GM23338 (cell line): ENCODE measurements around the gene CABCOCO1.

Experiments used
- JUNB ChIP-seq: IDR thresholded peaks from one replicate; pipeline ENCODE4 v1.6.1; 2016; ENCODE audit warnings: antibody characterized with exemption; ENCODE audit not compliant: unreplicated experiment
- POLR2AphosphoS5 ChIP-seq: IDR thresholded peaks from 2 replicates; pipeline ENCODE4 v1.6.1; 2016; ENCODE audit warnings: antibody characterized with exemption, low read depth
- TF ChIP-seq, protein P1 (sequence below): IDR thresholded peaks from one replicate; pipeline ENCODE4 v1.6.1; 2018; ENCODE audit warnings: antibody characterized with exemption; ENCODE audit not compliant: unreplicated experiment
- TF ChIP-seq, protein P2 (sequence below), 2 experiments: fragments of 200-600 bp in 1 of 2; sonication (generic) in 1 of 2; conservative IDR thresholded peaks; 2 replicates each; pipeline versions ENCODE4 v1.5.1 to v1.6.1; 2016 to 2017; ENCODE audit warnings: antibody characterized with exemption in 2 of 2, low read depth in 2 of 2, mild to moderate bottlenecking in 2 of 2, moderate library complexity in 1 of 2

DNA sequence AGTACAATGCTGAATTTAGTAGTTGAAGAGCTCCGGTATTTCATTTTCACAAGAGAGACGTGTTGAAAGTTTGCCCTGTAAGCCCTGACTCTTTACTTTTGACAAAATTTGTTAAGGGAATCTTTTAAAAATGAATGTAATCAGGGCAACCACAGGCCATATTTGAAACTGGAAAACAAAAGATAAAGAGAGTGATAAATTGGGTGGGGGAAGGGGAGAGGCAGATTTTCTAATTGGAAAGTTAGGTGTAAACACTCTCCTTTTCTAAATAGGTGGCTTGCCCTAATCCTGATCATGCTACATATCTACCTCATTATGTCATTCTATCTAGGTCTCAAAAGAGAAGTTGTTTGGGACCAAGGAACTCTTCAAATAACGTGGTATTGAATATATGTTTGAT is 90.7 kb downstream of the CABCOCO1 start:
- TF ChIP-seq, protein P1, sequence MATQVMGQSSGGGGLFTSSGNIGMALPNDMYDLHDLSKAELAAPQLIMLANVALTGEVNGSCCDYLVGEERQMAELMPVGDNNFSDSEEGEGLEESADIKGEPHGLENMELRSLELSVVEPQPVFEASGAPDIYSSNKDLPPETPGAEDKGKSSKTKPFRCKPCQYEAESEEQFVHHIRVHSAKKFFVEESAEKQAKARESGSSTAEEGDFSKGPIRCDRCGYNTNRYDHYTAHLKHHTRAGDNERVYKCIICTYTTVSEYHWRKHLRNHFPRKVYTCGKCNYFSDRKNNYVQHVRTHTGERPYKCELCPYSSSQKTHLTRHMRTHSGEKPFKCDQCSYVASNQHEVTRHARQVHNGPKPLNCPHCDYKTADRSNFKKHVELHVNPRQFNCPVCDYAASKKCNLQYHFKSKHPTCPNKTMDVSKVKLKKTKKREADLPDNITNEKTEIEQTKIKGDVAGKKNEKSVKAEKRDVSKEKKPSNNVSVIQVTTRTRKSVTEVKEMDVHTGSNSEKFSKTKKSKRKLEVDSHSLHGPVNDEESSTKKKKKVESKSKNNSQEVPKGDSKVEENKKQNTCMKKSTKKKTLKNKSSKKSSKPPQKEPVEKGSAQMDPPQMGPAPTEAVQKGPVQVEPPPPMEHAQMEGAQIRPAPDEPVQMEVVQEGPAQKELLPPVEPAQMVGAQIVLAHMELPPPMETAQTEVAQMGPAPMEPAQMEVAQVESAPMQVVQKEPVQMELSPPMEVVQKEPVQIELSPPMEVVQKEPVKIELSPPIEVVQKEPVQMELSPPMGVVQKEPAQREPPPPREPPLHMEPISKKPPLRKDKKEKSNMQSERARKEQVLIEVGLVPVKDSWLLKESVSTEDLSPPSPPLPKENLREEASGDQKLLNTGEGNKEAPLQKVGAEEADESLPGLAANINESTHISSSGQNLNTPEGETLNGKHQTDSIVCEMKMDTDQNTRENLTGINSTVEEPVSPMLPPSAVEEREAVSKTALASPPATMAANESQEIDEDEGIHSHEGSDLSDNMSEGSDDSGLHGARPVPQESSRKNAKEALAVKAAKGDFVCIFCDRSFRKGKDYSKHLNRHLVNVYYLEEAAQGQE, result no peak
- no peak for TF ChIP-seq JUNB
- TF ChIP-seq, protein P2, sequence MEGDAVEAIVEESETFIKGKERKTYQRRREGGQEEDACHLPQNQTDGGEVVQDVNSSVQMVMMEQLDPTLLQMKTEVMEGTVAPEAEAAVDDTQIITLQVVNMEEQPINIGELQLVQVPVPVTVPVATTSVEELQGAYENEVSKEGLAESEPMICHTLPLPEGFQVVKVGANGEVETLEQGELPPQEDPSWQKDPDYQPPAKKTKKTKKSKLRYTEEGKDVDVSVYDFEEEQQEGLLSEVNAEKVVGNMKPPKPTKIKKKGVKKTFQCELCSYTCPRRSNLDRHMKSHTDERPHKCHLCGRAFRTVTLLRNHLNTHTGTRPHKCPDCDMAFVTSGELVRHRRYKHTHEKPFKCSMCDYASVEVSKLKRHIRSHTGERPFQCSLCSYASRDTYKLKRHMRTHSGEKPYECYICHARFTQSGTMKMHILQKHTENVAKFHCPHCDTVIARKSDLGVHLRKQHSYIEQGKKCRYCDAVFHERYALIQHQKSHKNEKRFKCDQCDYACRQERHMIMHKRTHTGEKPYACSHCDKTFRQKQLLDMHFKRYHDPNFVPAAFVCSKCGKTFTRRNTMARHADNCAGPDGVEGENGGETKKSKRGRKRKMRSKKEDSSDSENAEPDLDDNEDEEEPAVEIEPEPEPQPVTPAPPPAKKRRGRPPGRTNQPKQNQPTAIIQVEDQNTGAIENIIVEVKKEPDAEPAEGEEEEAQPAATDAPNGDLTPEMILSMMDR (conservative IDR thresholded peaks at IDR 0.05; ENCODE audit: low read depth in 2 of 2), result no peak
- TF ChIP-seq POLR2AphosphoS5, result no peak
